GM21367 (cell line): ENCODE results near the gene NDC1.
"Not testable (repeated sequence)": the region's sequence is repeated elsewhere in the genome, so short reads cannot be mapped to it uniquely, and the experiment has no call there.

Source experiments
- ATAC-seq: cut with Tn5 transposase; IDR thresholded peaks from one replicate; pipeline ENCODE4 v1.9.1; 2021; ENCODE audit not compliant: unreplicated experiment

NDC1 gene

DNA sequence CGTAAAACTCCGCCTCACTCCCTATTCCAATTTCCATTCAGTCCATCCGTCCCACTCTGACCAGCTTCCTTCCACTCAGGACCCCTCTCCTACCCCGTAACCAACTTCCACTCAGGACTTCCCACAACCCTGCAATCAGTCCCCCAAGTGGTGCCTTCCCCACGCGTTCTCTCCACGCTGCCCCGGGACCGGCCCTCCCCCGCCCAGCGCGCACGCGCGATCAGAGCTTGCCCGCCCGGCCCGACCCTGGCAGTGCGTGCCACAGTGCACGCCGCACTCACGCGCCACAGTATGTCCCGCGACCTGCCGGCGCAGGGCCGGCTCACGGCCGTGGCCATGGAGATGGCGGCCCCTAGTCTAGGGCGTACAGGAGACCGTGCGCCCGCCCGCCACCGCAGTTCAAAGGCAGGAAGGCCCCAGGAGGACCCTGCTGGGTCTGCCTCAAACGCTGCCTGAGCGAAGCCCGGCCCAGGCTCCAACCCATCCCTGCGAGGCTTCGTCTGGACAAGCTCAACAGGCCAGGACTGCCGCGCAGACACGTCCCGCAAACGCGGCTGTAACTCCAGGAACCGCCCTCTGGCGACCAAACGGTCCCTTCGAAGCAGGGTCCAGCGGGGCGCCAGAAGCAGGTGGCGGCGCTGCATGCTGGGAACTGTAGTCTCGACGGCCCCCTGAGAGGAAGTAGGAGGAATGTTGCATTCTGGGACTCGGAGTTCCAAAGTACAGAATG is at the start of gene NDC1:
Gene NDC1, minus strand, starts transcription at position 373 of the 730 bp plus-strand sequence. Its CDS starts 35 bp downstream, at position 338.
- ATAC-seq: peak; percentile 82

DNA sequence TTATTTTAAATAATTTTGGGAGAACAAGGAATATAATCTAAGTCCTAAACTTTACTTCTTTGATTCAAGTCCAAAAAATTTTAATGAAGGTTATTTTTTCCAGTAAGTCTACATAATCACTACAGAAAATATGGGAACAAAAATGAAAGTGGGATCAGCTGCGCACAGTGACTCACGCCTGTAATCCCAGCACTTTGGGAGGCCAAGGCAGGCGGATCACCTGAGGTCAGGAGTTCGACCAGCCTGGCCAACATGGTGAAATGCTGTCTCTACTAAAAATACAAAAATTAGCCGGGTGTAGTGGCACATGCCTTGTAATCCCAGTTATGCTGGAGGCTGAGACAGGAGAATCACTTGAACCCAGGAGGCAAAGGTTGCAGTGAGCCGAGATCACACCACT is 45.5 kb upstream of the NDC1 start:
- ATAC-seq: not testable (repeated sequence)

DNA sequence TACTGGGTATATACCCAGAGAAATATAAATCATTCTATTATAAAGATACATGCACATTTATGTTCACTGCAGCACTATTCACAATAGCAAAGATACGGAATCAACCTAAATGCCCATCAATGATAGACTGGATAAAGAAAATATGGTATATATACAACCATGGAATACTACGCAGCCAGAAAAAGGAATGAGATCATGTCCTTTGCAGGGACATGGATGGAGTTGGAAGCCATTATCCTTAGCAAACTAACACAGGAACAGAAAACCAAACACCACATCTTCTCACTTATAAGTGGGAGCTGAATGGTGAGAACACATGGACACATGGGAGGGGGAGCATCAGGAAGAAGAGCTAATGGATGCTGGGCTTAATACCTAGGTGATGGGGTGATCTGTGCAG is 43.8 kb upstream of the NDC1 start:
- ATAC-seq: not testable (repeated sequence)

- no peak for ATAC-seq
Measured at GRCh38 chr1:53878492-53879105, 40.5 kb upstream of the NDC1 start.

GRCh38 chr1:53875150-53875549 is 37.1 kb upstream of the NDC1 start:
- ATAC-seq: not testable (repeated sequence)

GRCh38 chr1:53871773-53872484 is 33.8 kb upstream of the NDC1 start:
- ATAC-seq: no peak

DNA sequence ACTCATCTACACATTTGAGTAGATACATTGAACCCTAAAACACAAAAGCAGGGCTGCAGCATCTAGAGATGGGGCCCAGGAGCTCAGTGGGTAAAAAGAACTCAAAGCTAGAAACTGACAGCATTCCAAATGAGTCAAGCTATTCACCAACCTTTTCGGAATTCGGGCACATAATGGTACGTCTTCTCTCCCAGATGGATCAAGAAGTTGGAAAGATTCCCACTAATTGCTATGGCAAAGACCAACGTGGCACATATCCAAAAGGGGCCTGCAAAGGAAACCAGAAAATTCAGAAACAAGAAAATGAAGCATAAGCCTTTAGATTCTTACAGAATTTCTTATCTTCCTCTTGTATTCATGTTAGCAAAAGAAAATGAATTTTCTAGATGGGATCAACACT is 33.1 kb upstream of the NDC1 start:
- no peak for ATAC-seq

DNA sequence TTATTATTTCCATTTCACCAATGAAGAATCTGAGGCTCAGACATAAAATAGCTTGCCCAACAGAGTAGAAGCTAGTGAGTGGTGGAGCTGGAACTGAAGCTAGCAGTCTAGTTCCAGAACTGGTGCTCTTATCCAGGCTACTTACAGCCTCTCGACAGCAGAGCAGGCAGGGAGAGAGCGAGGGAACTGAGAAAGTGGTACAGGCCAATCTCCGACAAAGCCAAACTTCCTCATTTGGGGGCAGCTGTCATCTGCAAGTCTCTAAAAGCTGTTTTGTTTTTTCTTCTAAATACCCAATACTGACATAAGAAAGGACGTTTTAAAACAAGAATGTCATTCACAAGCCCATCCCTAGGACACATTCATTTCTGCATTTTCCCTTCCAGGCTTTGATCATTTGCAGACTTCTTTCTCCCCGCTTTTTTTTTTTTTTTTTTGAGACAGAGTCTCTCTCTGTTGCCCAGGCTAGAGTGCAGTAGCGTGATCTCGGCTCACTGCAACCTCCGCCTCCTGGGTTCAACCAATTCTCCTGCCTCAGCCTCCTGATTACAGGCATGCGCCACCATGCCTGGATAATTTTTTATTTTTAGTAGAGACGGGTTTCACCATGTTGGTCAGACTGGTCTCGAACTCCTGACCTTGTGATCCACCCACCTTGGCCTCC is 31.5 kb upstream of the NDC1 start:
- ATAC-seq: no peak

- no peak for ATAC-seq
Measured at GRCh38 chr1:53868565-53868964, 30.5 kb upstream of the NDC1 start.

DNA sequence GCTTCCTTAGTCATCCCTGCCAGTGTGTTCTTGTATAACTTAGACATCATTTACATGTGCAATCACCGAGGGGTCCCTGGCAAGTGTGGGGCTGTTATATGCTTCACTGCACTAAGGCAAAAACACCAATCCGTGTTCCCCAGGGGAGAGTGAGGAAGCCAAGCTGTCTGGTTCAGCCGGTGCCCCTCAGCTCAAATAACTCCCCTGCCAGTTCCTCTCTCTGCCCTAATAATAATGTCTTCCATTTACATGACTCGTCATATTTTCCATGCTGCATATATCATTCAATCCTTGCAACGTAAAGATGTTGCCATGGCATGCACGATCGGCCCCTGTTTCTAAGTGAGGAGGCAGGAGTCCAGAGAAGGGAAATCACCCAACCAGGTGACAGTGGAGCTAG is 24.4 kb upstream of the NDC1 start:
- no peak for ATAC-seq

DNA sequence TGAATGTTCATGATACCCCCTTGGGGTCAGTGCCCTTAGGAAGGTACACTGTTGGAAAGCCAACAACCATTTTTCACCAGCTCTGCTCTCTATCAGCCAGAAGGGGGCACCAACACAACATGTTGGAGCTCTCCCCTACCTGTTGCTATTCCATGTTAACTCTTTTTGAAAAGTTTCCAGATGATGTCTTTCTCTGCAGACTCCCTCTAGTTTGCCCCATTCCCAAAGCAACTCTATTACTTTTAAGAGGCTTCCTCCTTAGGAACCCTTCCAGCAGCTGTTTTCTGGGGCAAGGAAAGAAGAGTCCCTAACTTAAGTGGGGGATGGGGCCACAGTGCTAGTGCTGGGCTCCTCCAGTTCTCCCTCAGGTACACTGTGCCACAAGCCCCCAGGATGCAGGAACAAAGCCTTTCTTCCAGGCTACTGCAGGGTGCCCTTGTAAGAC is 22.9 kb upstream of the NDC1 start:
- ATAC-seq: no peak

- ATAC-seq: no peak
Measured at GRCh38 chr1:53851571-53852285, 13.6 kb upstream of the NDC1 start.

GRCh38 chr1:53850082-53850673 is 12.1 kb upstream of the NDC1 start:
- no peak for ATAC-seq

DNA sequence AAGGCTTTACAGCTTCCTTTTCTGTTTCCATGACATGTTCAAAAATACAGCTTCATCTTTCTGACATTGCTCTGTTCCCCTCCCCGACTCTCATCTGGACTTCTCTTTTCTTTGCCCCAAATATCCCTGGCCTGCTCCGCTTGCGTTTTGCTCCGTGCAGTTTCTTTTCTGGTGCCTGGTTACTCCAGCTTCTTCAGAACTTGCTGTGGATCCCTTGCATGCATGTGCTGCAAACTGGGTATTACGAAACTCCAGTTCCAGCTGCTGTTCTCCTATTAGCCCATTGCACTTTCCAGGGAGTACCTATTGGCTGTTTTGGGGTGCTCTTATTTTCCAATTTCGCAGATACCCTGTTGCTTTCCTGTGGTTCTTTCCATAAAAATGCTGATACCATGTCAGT is 9.9 kb upstream of the NDC1 start:
- no peak for ATAC-seq

DNA sequence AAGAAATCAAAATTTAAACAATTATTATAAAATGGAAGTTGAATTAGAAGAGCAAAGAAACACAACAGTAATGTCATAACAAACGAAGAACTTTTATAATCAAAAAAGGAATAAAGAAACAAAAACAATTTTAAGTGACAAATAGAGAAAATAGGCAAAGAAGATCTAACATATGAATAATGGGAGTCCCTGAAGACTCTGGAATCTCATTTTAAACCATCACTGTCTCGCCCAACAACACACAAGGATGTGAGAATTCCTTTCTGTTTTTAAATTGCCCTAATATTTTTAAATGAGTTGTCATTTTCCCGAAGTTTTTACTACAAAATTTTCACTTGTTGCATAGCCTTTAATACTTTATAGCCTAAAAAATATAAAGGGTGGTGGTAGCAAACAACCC is 4.3 kb upstream of the NDC1 start:
- no peak for ATAC-seq

DNA sequence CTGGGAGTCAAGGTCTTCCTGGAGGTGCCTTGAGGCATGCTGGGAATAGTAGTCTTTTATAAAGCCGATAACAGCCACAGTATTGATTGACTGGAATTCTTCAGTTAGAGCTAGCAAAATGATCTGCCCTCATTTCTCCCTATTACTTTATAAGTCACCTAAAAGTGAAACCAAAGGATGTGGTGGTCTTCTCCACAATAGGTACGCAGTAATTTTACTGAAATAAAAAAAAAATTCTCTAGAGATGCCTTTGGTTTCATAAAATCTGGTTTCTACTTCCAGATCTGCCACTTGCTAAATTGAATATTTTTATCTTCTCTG is 518 bp upstream of the NDC1 start:
- ATAC-seq: no peak

DNA sequence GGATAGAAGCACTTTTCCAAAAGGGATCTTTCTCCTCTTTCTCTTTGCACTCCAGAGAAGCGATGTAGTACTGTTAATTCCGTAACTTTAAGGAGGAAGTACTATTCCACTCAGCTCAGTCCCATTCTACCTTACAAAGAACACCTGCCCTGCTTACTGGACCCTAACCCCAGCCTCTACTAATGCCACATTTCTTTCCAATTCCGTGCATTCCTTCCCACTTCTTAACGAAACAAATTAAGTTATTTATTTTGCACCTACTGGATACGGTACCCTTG is 511 bp downstream of the NDC1 start:
- no peak for ATAC-seq

GRCh38 chr1:53835491-53835890 is 2.6 kb downstream of the NDC1 start:
- ATAC-seq: no peak

GRCh38 chr1:53834776-53835175 is 3.3 kb downstream of the NDC1 start:
- ATAC-seq: no peak

GRCh38 chr1:53833393-53833792 is 4.7 kb downstream of the NDC1 start:
- no peak for ATAC-seq

GRCh38 chr1:53826367-53826766 is 11.7 kb downstream of the NDC1 start:
- no peak for ATAC-seq
